Smooth muscle cell (in vitro differentiated cells): Measurements from ENCODE around the gene MYH15. TPM values are rescaled to one million over a fixed set of nuclear protein-coding genes. Genes with fewer than 3 reads are reported as not detected.

Source experiments
- DNase-seq: peaks from one replicate; lab custom pipeline; 2025; ENCODE audit not compliant: unreplicated experiment; lab: John Stamatoyannopoulos, UW
- H2AFZ ChIP-seq: fragments of 200-600 bp; sonication (generic); 2 replicates; pipeline ENCODE4 v1.6.0; 2016; ENCODE audit warnings: antibody characterized with exemption, low read depth, mild to moderate bottlenecking
- H3F3A ChIP-seq: fragments of 200-600 bp; sonication (generic); 2 replicates; pipeline ENCODE4 v1.6.0; 2017; ENCODE audit warnings: antibody characterized with exemption, low read depth
- H3K27ac ChIP-seq: fragments of 200-600 bp; sonication (generic); 2 replicates; pipeline ENCODE4 v1.5.1; 2016; ENCODE audit warnings: low read depth, mild to moderate bottlenecking
- H3K27me3 ChIP-seq: fragments of 200-600 bp; sonication (generic); 2 replicates; pipeline ENCODE4 v1.6.1; 2016; ENCODE audit warnings: low read depth, mild to moderate bottlenecking
- H3K36me3 ChIP-seq: fragments of 200-600 bp; sonication (generic); 2 replicates; pipeline ENCODE4 v1.5.1; 2016; ENCODE audit warnings: low read depth
- H3K4me1 ChIP-seq: fragments of 200-600 bp; sonication (generic); 2 replicates; pipeline ENCODE4 v1.5.1; 2016; ENCODE audit warnings: low read depth
- H3K4me2 ChIP-seq: fragments of 200-600 bp; sonication (generic); 2 replicates; pipeline ENCODE4 v1.6.0; 2016; ENCODE audit warnings: mild to moderate bottlenecking
- H3K4me3 ChIP-seq: fragments of 200-600 bp; sonication (generic); 2 replicates; pipeline ENCODE4 v1.5.1; 2016; ENCODE audit warnings: mild to moderate bottlenecking
- H3K79me2 ChIP-seq: fragments of 200-600 bp; sonication (generic); 2 replicates; pipeline ENCODE4 v1.6.0; 2016; ENCODE audit warnings: low read depth, mild to moderate bottlenecking
- H3K9ac ChIP-seq: fragments of 200-600 bp; sonication (generic); 2 replicates; pipeline ENCODE4 v1.6.0; 2016; ENCODE audit warnings: low read depth
- H3K9me3 ChIP-seq: fragments of 200-600 bp; sonication (generic); replicated peaks from 2 replicates; pipeline ENCODE4 v1.5.1; 2016; ENCODE audit warnings: low read depth
- H4K20me1 ChIP-seq: fragments of 200-600 bp; sonication (generic); 2 replicates; pipeline ENCODE4 v1.6.0; 2016; ENCODE audit warnings: low read depth
- WGBS: methylation state at CpG from one replicate; pipeline ENCODE4 v1.1.7; 2016; ENCODE audit warnings: low lambda C conversion rate; 5-methylcytosine and 5-hydroxymethylcytosine counted together
- polyA plus RNA-seq: library from polyadenylated mRNA; unstranded; fragments of >200 nt; fragmentation: Nextera tagmentation; extraction: Ambion mirVana; gene quantifications from 2 replicates; pipeline ENCODE4 v1.2.1, GENCODE V29; 2016
- total RNA-seq: library from RNA; depleted of rRNA; stranded (reverse); fragments of >200 nt; gene quantifications from 2 replicates; pipeline ENCODE4 v1.2.3, GENCODE V29; 2014
- TF ChIP-seq, protein P1 (sequence below): fragments of 200-600 bp; sonication (generic); IDR thresholded peaks from 2 replicates; pipeline ENCODE4 v1.5.1; 2017; ENCODE audit warnings: borderline replicate concordance, mild to moderate bottlenecking, antibody characterized with exemption; ENCODE audit not compliant: insufficient read depth, poor library complexity, severe bottlenecking

Gene MYH15
- total and polyA plus RNA-seq, 2 experiments from 2014 or later, result 0.18 TPM; not detected in 1

DNA sequence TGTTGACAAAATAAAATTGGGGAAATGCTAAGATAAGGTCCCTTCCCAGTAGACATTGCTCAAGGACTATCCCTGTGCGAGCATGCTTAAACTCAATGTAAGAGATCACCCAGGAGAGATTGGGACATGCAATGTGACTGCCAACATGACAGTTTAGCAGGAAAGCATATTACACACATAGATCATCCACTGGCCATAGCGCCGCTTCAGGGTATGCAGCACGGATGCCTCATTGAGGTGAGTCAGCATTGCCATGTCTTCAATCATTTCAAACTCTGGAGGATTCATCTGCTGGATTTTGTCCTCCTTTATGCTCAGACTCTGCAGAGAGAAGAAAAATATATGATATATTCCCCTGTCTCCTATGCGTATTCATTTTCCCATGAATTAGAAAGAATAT, 8.9 kb downstream of the MYH15 start:
- Histone ChIP-seq H3K79me2 (no peaks in the 10 kb centered on the region), H3K27ac (no peak overlapping the region), H3K36me3 (no peaks in the 10 kb centered on the region), H3K4me2 (no peak overlapping the region), H3K9me3 (no peaks in the 10 kb centered on the region), H2AFZ (no peak overlapping the region), H3K4me1 (no peaks in the 10 kb centered on the region), H3F3A (no peaks in the 10 kb centered on the region), H3K27me3 (no peaks in the 10 kb centered on the region), H3K9ac (no peak overlapping the region), H4K20me1 (no peaks in the 10 kb centered on the region), H3K4me3 (no peak overlapping the region)
- TF ChIP-seq, protein P1, sequence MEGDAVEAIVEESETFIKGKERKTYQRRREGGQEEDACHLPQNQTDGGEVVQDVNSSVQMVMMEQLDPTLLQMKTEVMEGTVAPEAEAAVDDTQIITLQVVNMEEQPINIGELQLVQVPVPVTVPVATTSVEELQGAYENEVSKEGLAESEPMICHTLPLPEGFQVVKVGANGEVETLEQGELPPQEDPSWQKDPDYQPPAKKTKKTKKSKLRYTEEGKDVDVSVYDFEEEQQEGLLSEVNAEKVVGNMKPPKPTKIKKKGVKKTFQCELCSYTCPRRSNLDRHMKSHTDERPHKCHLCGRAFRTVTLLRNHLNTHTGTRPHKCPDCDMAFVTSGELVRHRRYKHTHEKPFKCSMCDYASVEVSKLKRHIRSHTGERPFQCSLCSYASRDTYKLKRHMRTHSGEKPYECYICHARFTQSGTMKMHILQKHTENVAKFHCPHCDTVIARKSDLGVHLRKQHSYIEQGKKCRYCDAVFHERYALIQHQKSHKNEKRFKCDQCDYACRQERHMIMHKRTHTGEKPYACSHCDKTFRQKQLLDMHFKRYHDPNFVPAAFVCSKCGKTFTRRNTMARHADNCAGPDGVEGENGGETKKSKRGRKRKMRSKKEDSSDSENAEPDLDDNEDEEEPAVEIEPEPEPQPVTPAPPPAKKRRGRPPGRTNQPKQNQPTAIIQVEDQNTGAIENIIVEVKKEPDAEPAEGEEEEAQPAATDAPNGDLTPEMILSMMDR, result no peak
- WGBS, result 86% methylated on average over 5 of the region's 5 CpGs
- no peak for DNase-seq

DNA sequence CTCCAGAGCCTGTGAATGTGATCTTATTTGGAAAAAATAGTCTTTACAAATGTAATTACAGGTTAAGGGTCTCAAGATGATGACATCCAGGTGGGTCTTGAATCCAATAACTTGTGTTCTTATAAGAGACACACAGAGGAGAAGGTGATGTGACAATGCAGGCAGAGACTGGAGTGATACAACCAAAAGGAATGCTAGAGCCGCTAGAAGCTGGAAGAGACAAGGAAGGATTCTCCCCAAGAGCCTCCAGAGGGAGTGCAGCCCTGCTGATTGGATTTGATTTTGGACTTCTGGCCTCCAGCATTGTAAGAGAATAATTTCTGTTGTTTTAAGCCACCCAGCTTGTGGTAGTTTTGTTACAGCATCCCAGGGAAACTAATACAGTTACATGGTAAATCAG, 9.7 kb downstream of the MYH15 start:
- Histone ChIP-seq H3K4me1 (no peaks in the 10 kb centered on the region), H3K79me2 (no peaks in the 10 kb centered on the region), H4K20me1 (no peaks in the 10 kb centered on the region), H3K4me2 (no peak overlapping the region), H3K9me3 (no peaks in the 10 kb centered on the region), H3K27me3 (no peaks in the 10 kb centered on the region), H2AFZ (no peak overlapping the region), H3K36me3 (no peaks in the 10 kb centered on the region), H3K4me3 (no peak overlapping the region), H3K27ac (no peak overlapping the region), H3K9ac (no peak overlapping the region), H3F3A (no peaks in the 10 kb centered on the region)
- 57% methylated on average over 1 of the region's 1 CpG for WGBS
- DNase-seq, result no peak
- TF ChIP-seq, protein P1, result no peak

DNA sequence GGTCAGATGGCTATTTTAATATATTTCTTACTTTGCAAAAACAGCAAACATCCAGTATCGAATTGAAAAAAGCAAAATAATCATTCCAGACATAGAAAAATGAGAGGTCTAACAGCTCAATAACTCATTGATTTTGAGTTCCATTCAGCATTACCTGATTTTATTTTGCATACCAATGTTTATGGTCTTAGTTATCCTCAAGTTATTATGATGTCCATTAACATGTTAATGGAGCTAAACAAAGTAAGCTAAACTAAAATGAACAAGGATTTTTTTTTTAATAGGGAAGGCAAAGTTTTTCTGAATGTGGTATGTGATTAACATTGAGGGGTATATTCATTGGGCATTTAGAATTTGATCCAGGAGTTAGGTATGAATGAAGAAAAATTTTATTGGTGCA, 13.1 kb downstream of the MYH15 start:
- WGBS, result 95% methylated on average over 1 of the region's 1 CpG
- DNase-seq, result no peak

DNA sequence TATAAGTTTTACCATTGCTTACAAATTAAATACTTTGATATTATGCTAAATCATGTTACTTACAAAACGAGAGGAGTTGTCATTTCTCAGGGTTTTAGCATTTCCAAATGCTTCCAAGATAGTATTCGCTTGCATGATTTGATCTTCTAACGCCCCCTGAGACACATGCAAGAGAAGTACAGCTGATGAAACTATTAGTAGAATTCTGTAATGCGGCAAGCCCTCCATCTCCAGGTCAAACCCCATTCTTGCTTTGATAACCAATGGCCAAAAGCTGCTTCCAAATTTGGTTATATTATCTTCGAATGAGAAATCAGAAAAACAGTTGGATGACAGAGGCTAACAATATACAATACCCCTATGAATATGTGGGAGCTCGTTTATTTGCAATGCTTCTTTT, 14.7 kb downstream of the MYH15 start:
- no peak overlapping the region for H3K9ac ChIP-seq
- H3K4me1 ChIP-seq, result no peaks in the 10 kb centered on the region
- TF ChIP-seq, protein P1, result no peak
- no peaks in the 10 kb centered on the region for H4K20me1 ChIP-seq
- H3K4me3 ChIP-seq, result no peak overlapping the region
- WGBS, result 88% methylated on average over 6 of the region's 6 CpGs
- H2AFZ ChIP-seq, result no peak overlapping the region
- H3F3A ChIP-seq, result no peaks in the 10 kb centered on the region
- no peak overlapping the region for H3K27ac ChIP-seq
- H3K4me2 ChIP-seq, result no peak overlapping the region
- no peaks in the 10 kb centered on the region for H3K9me3 ChIP-seq
- H3K79me2 ChIP-seq, result no peaks in the 10 kb centered on the region
- H3K36me3 ChIP-seq, result no peaks in the 10 kb centered on the region
- no peaks in the 10 kb centered on the region for H3K27me3 ChIP-seq
- no peak for DNase-seq

More for the DNA sequence above, 13.1 kb downstream of the MYH15 start:
- TF ChIP-seq, protein P1, result no peak
- H3K27me3 ChIP-seq, result no peaks in the 10 kb centered on the region
- no peaks in the 10 kb centered on the region for H4K20me1 ChIP-seq
- no peak overlapping the region for H3K4me3 ChIP-seq
- H3K79me2 ChIP-seq, result no peaks in the 10 kb centered on the region
- no peak overlapping the region for H3K4me2 ChIP-seq
- no peaks in the 10 kb centered on the region for H3K4me1 ChIP-seq
- no peak overlapping the region for H3K9ac ChIP-seq
- H3F3A ChIP-seq, result no peaks in the 10 kb centered on the region
- H3K27ac ChIP-seq, result no peak overlapping the region
- H3K36me3 ChIP-seq, result no peaks in the 10 kb centered on the region
- H3K9me3 ChIP-seq, result no peaks in the 10 kb centered on the region
- no peak overlapping the region for H2AFZ ChIP-seq
